Left forelimb (tissue), 1 donor: Measurements from ENCODE around the gene CAMSAP1.

Source experiments
- DNase-seq: peaks from one replicate; pipeline ENCODE4 v3.0.0-alpha.2; 2018; ENCODE audit warnings: low spot score

The CAMSAP1 gene

GRCh38 chr9:135880438-135880837 lies 26.9 kb downstream of the CAMSAP1 start:
- no peak for DNase-seq

- no peak for DNase-seq
Observed at GRCh38 chr9:135879619-135880018, 27.7 kb downstream of the CAMSAP1 start.

GRCh38 chr9:135879237-135879601 lies 28.1 kb downstream of the CAMSAP1 start:
- DNase-seq = no peak

- DNase-seq = no peak
Observed at GRCh38 chr9:135878528-135879236, 28.7 kb downstream of the CAMSAP1 start.

GRCh38 chr9:135877791-135878527 lies 29.4 kb downstream of the CAMSAP1 start:
- no peak for DNase-seq

GRCh38 chr9:135876936-135877335 lies 30.4 kb downstream of the CAMSAP1 start:
- no peak for DNase-seq

- DNase-seq = no peak
Observed at GRCh38 chr9:135874859-135875258, 32.5 kb downstream of the CAMSAP1 start.

GRCh38 chr9:135869909-135870308 lies 37.4 kb downstream of the CAMSAP1 start:
- no peak for DNase-seq

GRCh38 chr9:135865531-135865930 lies 41.8 kb downstream of the CAMSAP1 start:
- no peak for DNase-seq

GRCh38 chr9:135864447-135865049 lies 42.8 kb downstream of the CAMSAP1 start:
- no peak for DNase-seq

- no peak for DNase-seq
Observed at GRCh38 chr9:135862809-135863208, 44.5 kb downstream of the CAMSAP1 start.

GRCh38 chr9:135858491-135859185 lies 48.7 kb downstream of the CAMSAP1 start:
- DNase-seq = no peak

GRCh38 chr9:135857843-135858242 lies 49.5 kb downstream of the CAMSAP1 start:
- no peak for DNase-seq

GRCh38 chr9:135857371-135857786 lies 50.0 kb downstream of the CAMSAP1 start:
- no peak for DNase-seq

GRCh38 chr9:135851748-135852147 lies 55.6 kb downstream of the CAMSAP1 start:
- DNase-seq = no peak

GRCh38 chr9:135850737-135851136 lies 56.6 kb downstream of the CAMSAP1 start:
- no peak for DNase-seq

GRCh38 chr9:135849181-135849580 lies 58.2 kb downstream of the CAMSAP1 start:
- no peak for DNase-seq

- DNase-seq = no peak
Observed at GRCh38 chr9:135848341-135849047, 58.9 kb downstream of the CAMSAP1 start.

- no peak for DNase-seq
Observed at GRCh38 chr9:135847833-135848232, 59.5 kb downstream of the CAMSAP1 start.

GRCh38 chr9:135840539-135840938 lies 66.8 kb downstream of the CAMSAP1 start:
- no peak for DNase-seq

GRCh38 chr9:135840107-135840506 lies 67.2 kb downstream of the CAMSAP1 start:
- no peak for DNase-seq

GRCh38 chr9:135839516-135839915 lies 67.8 kb downstream of the CAMSAP1 start:
- DNase-seq = no peak
